Measurements from ENCODE around the gene ABCG1. TPM values are rescaled to one million over a fixed set of nuclear protein-coding genes. Genes with fewer than 3 reads are reported as not detected.

ABCG1 gene
- total RNA-seq, 4 donors from 2014 or later: 3.4 to 43.3 (median 10.3) TPM

DNA sequence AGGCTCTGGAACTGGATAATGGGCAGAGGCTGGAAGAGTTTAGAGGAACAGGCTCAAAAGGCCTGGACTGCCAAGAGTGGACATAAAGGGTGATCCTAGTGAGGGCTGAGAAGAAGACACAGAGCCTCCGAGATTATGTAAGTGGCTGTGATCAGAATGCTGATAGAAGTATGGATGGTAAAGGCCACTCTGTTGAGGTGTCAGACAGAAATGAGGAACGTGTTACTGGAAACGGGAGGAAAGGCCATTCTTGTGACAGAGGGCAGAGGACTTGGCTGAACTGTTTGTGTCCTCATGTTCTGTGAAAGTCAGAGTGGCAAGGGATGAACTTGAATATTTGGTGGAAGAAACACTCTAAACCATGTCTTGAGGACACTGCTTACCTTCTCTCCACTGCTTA is 6.7 kb upstream of the ABCG1 start:
- in situ Hi-C loops (cut with MboI; ENCODE audit: low sequenced_read_pairs in 4 of 4): no loop called here

GRCh38 chr21:42213082-42213774 is 5.7 kb upstream of the ABCG1 start:
- H3K36me3 ChIP-seq: no peaks in the 10 kb centered on the region
- DNase-seq (peak in 1 of 2 donors; percentile 7), ATAC-seq (no peak)
- no peak overlapping the region for H3K27ac ChIP-seq
- TF ChIP-seq CTCF (IDR thresholded peaks at IDR 0.05 in 4 of 5, conservative IDR thresholded peaks at IDR 0.05 in 1 of 5) (no peak), POLR2A (IDR thresholded peaks at IDR 0.05) (no peak)
- H3K4me1 ChIP-seq: no peaks in the 10 kb centered on the region
- no peaks in the 10 kb centered on the region for H3K9me3 ChIP-seq
- no peaks in the 10 kb centered on the region for H3K27me3 ChIP-seq
- intact Hi-C loops (cut with DNase I; ENCODE audit: low total_unique reads): no loop called here
- no peak overlapping the region for H3K4me3 ChIP-seq
- in situ Hi-C loops (cut with MboI; ENCODE audit: low sequenced_read_pairs in 4 of 4): no loop called here

More for the DNA sequence above, 6.7 kb upstream of the ABCG1 start:
- Histone ChIP-seq H3K4me3 (no peak overlapping the region), H3K27me3 (no peaks in the 10 kb centered on the region), H3K27ac (no peak overlapping the region), H3K9me3 (no peaks in the 10 kb centered on the region), H3K36me3 (no peaks in the 10 kb centered on the region), H3K4me1 (no peaks in the 10 kb centered on the region)
- no peak for TF ChIP-seq POLR2A (IDR thresholded peaks at IDR 0.05)
- no peak for TF ChIP-seq CTCF (IDR thresholded peaks at IDR 0.05 in 4 of 5, conservative IDR thresholded peaks at IDR 0.05 in 1 of 5)
- intact Hi-C loops (cut with DNase I; ENCODE audit: low total_unique reads): no loop called here
- DNase-seq: no peak
- ATAC-seq: no peak

- peak in 1 of 2 donors; percentile 7 for DNase-seq
- in situ Hi-C loops (cut with MboI; ENCODE audit: low sequenced_read_pairs in 4 of 4): no loop called here
These were observed 4.7 kb upstream of the ABCG1 start for GRCh38 chr21:42214081-42214750.

GRCh38 chr21:42214921-42215320 is 4.0 kb upstream of the ABCG1 start:
- H3K36me3 ChIP-seq: no peaks in the 10 kb centered on the region
- peak in 1 of 2 donors; percentile 8 for DNase-seq
- ATAC-seq: no peak
- no peaks in the 10 kb centered on the region for H3K27me3 ChIP-seq
- H3K4me3 ChIP-seq: no peak overlapping the region
- in situ Hi-C loops (cut with MboI; ENCODE audit: low sequenced_read_pairs in 4 of 4): no loop called here
- no peaks in the 10 kb centered on the region for H3K9me3 ChIP-seq
- no peak overlapping the region for H3K27ac ChIP-seq
- intact Hi-C loops (cut with DNase I; ENCODE audit: low total_unique reads): no loop called here
- TF ChIP-seq POLR2A (IDR thresholded peaks at IDR 0.05): no peak
- TF ChIP-seq CTCF (IDR thresholded peaks at IDR 0.05 in 4 of 5, conservative IDR thresholded peaks at IDR 0.05 in 1 of 5): no peak
- H3K4me1 ChIP-seq: no peaks in the 10 kb centered on the region

More at GRCh38 chr21:42214081-42214750, 4.7 kb upstream of the ABCG1 start:
- Histone ChIP-seq H3K4me1 (no peaks in the 10 kb centered on the region), H3K27ac (no peak overlapping the region), H3K9me3 (no peaks in the 10 kb centered on the region), H3K36me3 (no peaks in the 10 kb centered on the region), H3K4me3 (no peak overlapping the region), H3K27me3 (no peaks in the 10 kb centered on the region)
- intact Hi-C loops (cut with DNase I; ENCODE audit: low total_unique reads): no loop called here
- ATAC-seq: no peak
- TF ChIP-seq CTCF (IDR thresholded peaks at IDR 0.05 in 4 of 5, conservative IDR thresholded peaks at IDR 0.05 in 1 of 5): no peak
- TF ChIP-seq POLR2A (IDR thresholded peaks at IDR 0.05): no peak
